ENCODE measurements around the gene SPATA33.

Gene SPATA33

DNA sequence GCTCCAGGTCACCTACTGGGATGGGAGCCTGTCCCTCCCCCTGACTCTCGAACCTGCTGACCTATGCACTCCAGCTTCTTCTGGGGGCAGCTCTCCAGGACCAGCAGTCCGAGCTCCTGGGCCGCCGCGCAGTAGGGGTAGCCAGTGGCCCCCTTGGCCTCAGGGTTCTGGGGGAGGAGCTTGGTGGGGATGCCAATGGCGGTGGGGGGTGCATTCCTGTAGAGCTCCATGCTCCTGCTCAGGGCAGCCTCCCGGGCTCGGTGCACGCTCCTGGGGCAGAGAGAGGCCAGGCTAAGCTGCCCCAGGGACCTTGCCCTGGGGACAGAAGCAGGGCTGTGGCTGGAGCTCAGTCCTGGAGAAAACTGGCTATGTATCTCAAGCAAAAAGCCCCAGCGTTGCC is 51.5 kb downstream of the SPATA33 start:
- Histone ChIP-seq H4K91ac (ENCODE audit: low read length) (no peak overlapping the region), H2BK12ac (ENCODE audit: low read length in 2 of 2) (no peak overlapping the region), H3K4me1 (ENCODE audit: control insufficient read depth, insufficient read depth, low read depth, low read length) (peaks cover 27% of the 10 kb centered on the region), H3K4me3 (ENCODE audit: insufficient read depth in 1 of 2, low read depth in 1 of 2, low read length in 2 of 2) (no peak overlapping the region), H3K9ac (ENCODE audit: low read length) (no peak overlapping the region), H2BK5ac (ENCODE audit: low read depth, low read length, poor library complexity, severe bottlenecking) (no peak overlapping the region), H3K27me3 (ENCODE audit: control insufficient read depth in 1 of 2, insufficient read depth in 1 of 2, low read length in 2 of 2) (peaks cover 0 to 3% of the 10 kb centered on the region in 2 experiments), H2AK5ac (ENCODE audit: low read length, severe bottlenecking) (no peak overlapping the region), H4K8ac (ENCODE audit: low read length) (no peak overlapping the region), H2AFZ (ENCODE audit: low read depth, low read length) (no peak overlapping the region), H3K4ac (ENCODE audit: low read depth in 1 of 2, low read length in 2 of 2) (no peak overlapping the region), H3K79me1 (replicated peaks; ENCODE audit: low read length, poor library complexity, severe bottlenecking) (peaks cover 2% of the 10 kb centered on the region), H3K23ac (ENCODE audit: low read length in 2 of 2) (no peak overlapping the region), H3K14ac (ENCODE audit: low read length in 2 of 2) (no peak overlapping the region), H3K18ac (ENCODE audit: low read depth in 1 of 2, low read length in 2 of 2) (no peak overlapping the region), H3K27ac (ENCODE audit: low read length, poor library complexity, severe bottlenecking) (no peak overlapping the region), H3K36me3 (ENCODE audit: control insufficient read depth in 1 of 2, insufficient read depth in 2 of 2, low read depth in 1 of 2, low read length in 2 of 2) (peaks cover 19 to 43% of the 10 kb centered on the region in 2 experiments), H3K4me2 (ENCODE audit: low read length, poor library complexity, severe bottlenecking) (no peak overlapping the region), H2BK15ac (ENCODE audit: low read depth, poor library complexity, severe bottlenecking) (no peak overlapping the region), H3K9me3 (ENCODE audit: control insufficient read depth, low read length) (no peaks in the 10 kb centered on the region), H2BK120ac (ENCODE audit: low read depth, low read length) (no peak overlapping the region)
- DNase-seq: no peak
- 90% methylated on average over 10 of the region's 10 CpGs for WGBS

DNA sequence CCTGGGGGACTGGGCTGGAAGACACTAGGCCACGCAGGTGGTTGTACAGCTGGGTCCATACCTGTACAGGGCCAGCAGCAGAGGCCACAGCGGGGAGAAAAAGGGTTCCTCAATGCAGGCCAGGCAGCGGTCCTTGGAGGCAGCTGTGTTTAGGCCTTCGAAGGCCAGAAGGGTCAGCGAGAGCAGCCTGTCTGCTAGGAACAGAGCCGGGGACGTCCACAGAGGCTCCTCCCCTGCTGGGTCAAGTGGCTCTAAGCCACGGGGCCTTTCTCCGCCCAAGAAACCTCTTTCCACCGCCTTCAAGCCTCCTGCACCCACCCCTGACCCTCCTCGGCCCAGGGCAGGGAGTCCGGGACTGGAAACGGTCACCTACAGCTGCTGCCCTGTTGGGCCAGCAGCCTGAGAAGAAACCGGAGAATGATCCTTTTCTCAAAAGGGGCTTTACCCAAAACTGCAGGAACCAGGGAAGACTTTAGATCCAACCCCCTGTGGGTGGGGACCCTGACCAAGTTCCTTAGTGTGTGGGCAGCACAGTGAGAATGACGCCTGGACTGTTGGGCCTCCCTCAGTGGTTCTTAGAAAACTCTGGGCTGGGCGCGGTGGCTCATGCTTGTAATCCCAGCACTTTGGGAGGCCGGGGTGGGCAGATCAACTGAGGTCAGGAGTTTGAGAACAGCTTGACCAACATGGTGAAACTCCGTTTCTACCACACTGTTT is 52.2 kb downstream of the SPATA33 start:
- H3K36me3 ChIP-seq (ENCODE audit: control insufficient read depth in 1 of 2, insufficient read depth in 2 of 2, low read depth in 1 of 2, low read length in 2 of 2): peaks cover 19 to 43% of the 10 kb centered on the region in 2 experiments
- no peak overlapping the region for H3K18ac ChIP-seq (ENCODE audit: low read depth in 1 of 2, low read length in 2 of 2)
- H2BK15ac ChIP-seq (ENCODE audit: low read depth, poor library complexity, severe bottlenecking): no peak overlapping the region
- 76% methylated on average over 19 of the region's 19 CpGs for WGBS
- H3K4me3 ChIP-seq (ENCODE audit: insufficient read depth in 1 of 2, low read depth in 1 of 2, low read length in 2 of 2): no peak overlapping the region
- H3K27ac ChIP-seq (ENCODE audit: low read length, poor library complexity, severe bottlenecking): no peak overlapping the region
- H3K23ac ChIP-seq (ENCODE audit: low read length in 2 of 2): no peak overlapping the region
- H2BK12ac ChIP-seq (ENCODE audit: low read length in 2 of 2): no peak overlapping the region
- no peaks in the 10 kb centered on the region for H3K27me3 ChIP-seq (ENCODE audit: control insufficient read depth in 1 of 2, insufficient read depth in 1 of 2, low read length in 2 of 2)
- H4K91ac ChIP-seq (ENCODE audit: low read length): no peak overlapping the region
- H3K4me2 ChIP-seq (ENCODE audit: low read length, poor library complexity, severe bottlenecking): no peak overlapping the region
- no peak overlapping the region for H2BK5ac ChIP-seq (ENCODE audit: low read depth, low read length, poor library complexity, severe bottlenecking)
- H2AFZ ChIP-seq (ENCODE audit: low read depth, low read length): no peak overlapping the region
- peaks cover 2% of the 10 kb centered on the region for H3K79me1 ChIP-seq (replicated peaks; ENCODE audit: low read length, poor library complexity, severe bottlenecking)
- H3K4ac ChIP-seq (ENCODE audit: low read depth in 1 of 2, low read length in 2 of 2): no peak overlapping the region
- H3K14ac ChIP-seq (ENCODE audit: low read length in 2 of 2): no peak overlapping the region
- H2AK5ac ChIP-seq (ENCODE audit: low read length, severe bottlenecking): peak overlapping the region; percentile 13
- H3K9ac ChIP-seq (ENCODE audit: low read length): no peak overlapping the region
- peaks cover 27% of the 10 kb centered on the region for H3K4me1 ChIP-seq (ENCODE audit: control insufficient read depth, insufficient read depth, low read depth, low read length)
- H2BK120ac ChIP-seq (ENCODE audit: low read depth, low read length): no peak overlapping the region
- DNase-seq: no peak
- H3K9me3 ChIP-seq (ENCODE audit: control insufficient read depth, low read length): no peaks in the 10 kb centered on the region
- H4K8ac ChIP-seq (ENCODE audit: low read length): no peak overlapping the region

DNA sequence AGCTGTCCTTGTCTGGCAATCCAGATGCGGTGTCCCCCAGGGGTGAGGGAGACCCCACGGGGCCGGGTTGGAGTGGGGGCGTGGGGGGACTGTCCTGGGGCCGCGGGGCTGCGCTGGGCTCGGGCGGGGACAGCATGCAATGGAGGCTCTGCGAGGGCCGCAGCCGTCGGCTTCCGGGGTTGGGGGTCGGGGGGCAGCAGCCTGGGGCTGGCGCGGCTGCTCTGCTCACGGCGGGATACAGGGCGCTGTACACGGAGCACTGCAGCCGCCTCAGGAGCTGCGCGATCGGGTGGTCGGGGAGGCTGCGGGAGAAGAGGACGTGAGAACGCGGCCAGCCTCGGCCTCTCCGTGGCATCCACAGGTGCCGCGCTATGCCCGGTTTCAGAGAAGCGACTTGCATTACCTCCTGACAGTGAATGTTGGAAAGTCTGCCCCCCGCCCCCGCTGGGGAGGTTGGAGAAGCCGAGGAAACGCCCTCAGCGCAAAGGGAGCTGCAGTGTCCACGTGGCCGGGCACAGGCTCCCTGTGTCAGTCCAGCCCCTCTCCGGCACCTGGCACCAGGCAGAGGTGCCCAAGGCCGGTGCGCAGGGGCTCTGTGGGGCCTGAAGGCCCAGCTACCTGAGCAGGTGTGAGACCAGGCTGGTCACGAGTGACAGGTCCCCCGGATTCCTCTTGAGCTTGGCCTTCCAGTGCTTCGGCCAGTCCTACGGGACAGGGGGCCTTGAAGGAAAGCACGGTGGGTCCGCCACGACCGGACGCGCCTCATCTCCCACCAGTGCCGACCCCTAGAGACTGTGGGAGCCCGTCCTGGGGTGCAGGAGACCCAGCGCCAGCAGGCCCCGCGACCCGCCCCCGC is 53.3 kb downstream of the SPATA33 start:
- peaks cover 25% of the 10 kb centered on the region for H3K4me1 ChIP-seq (ENCODE audit: control insufficient read depth, insufficient read depth, low read depth, low read length)
- 93% methylated on average over 61 of the region's 63 CpGs for WGBS

DNA sequence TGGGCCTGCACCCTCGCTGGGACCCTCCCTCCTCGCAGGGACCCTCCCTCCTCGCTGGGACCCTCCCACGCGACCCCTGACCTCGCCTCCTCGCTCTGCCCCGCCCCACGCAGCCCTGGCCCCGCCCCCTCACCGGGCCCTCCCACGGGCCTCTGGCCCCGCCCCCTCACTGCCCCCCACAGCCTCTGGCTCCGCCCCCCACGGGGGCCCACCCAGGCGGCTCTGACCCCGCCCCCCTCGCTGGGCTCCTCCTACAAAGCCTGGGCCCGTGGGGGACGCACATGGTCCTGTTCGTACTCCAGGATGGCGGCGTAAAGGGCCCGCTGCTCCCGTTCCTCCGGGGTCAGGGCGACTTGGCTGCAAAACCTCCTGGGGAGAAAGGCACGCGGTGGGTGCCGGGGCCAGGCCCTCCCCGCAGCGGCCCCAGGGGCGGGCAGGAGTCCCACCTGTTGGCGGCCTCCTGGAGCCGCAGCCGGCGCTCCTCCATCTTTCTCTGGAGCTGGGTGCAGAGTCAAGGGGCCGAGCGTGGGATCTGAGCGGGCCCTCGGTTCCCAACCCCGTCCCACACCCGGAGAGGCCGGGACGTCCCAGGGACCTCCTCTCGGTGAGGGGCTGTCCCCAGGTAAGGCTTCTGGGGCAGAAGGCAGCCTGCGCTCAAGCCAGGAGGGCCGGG is 54.1 kb downstream of the SPATA33 start:
- WGBS: 7% methylated on average over 43 of the region's 48 CpGs
- no peak overlapping the region for H4K91ac ChIP-seq (ENCODE audit: low read length)

More for the DNA sequence above, 53.3 kb downstream of the SPATA33 start:
- Histone ChIP-seq H2AFZ (ENCODE audit: low read depth, low read length) (no peak overlapping the region), H2BK5ac (ENCODE audit: low read depth, low read length, poor library complexity, severe bottlenecking) (no peak overlapping the region), H3K14ac (ENCODE audit: low read length in 2 of 2) (no peak overlapping the region), H2AK5ac (ENCODE audit: low read length, severe bottlenecking) (no peak overlapping the region), H3K18ac (ENCODE audit: low read depth in 1 of 2, low read length in 2 of 2) (no peak overlapping the region), H3K23ac (ENCODE audit: low read length in 2 of 2) (no peak overlapping the region), H3K4me3 (ENCODE audit: insufficient read depth in 1 of 2, low read depth in 1 of 2, low read length in 2 of 2) (no peak overlapping the region), H3K9me3 (ENCODE audit: control insufficient read depth, low read length) (no peaks in the 10 kb centered on the region), H2BK15ac (ENCODE audit: low read depth, poor library complexity, severe bottlenecking) (no peak overlapping the region), H4K91ac (ENCODE audit: low read length) (no peak overlapping the region), H3K4ac (ENCODE audit: low read depth in 1 of 2, low read length in 2 of 2) (no peak overlapping the region), H2BK12ac (ENCODE audit: low read length in 2 of 2) (no peak overlapping the region), H4K8ac (ENCODE audit: low read length) (no peak overlapping the region), H3K27ac (ENCODE audit: low read length, poor library complexity, severe bottlenecking) (no peak overlapping the region), H3K79me1 (replicated peaks; ENCODE audit: low read length, poor library complexity, severe bottlenecking) (peaks cover 2% of the 10 kb centered on the region), H3K36me3 (ENCODE audit: control insufficient read depth in 1 of 2, insufficient read depth in 2 of 2, low read depth in 1 of 2, low read length in 2 of 2) (peaks cover 22 to 49% of the 10 kb centered on the region in 2 experiments), H2BK120ac (ENCODE audit: low read depth, low read length) (no peak overlapping the region), H3K4me2 (ENCODE audit: low read length, poor library complexity, severe bottlenecking) (no peak overlapping the region), H3K9ac (ENCODE audit: low read length) (no peak overlapping the region), H3K27me3 (ENCODE audit: control insufficient read depth in 1 of 2, insufficient read depth in 1 of 2, low read length in 2 of 2) (no peaks in the 10 kb centered on the region)
- no peak for DNase-seq

More for the DNA sequence above, 54.1 kb downstream of the SPATA33 start:
- Histone ChIP-seq H3K9ac (ENCODE audit: low read length) (peak overlapping the region; percentile 38), H3K36me3 (ENCODE audit: control insufficient read depth in 1 of 2, insufficient read depth in 2 of 2, low read depth in 1 of 2, low read length in 2 of 2) (peaks cover 26 to 53% of the 10 kb centered on the region in 2 experiments), H3K27me3 (ENCODE audit: control insufficient read depth in 1 of 2, insufficient read depth in 1 of 2, low read length in 2 of 2) (no peaks in the 10 kb centered on the region), H4K8ac (ENCODE audit: low read length) (peak overlapping the region; percentile 78), H2BK15ac (ENCODE audit: low read depth, poor library complexity, severe bottlenecking) (no peak overlapping the region), H3K79me1 (replicated peaks; ENCODE audit: low read length, poor library complexity, severe bottlenecking) (peaks cover 8% of the 10 kb centered on the region), H3K4me3 (ENCODE audit: insufficient read depth in 1 of 2, low read depth in 1 of 2, low read length in 2 of 2) (peak overlapping the region; percentile 61 to 66), H2BK12ac (ENCODE audit: low read length in 2 of 2) (no peak overlapping the region), H3K9me3 (ENCODE audit: control insufficient read depth, low read length) (no peaks in the 10 kb centered on the region), H2AK5ac (ENCODE audit: low read length, severe bottlenecking) (no peak overlapping the region), H3K4me1 (ENCODE audit: control insufficient read depth, insufficient read depth, low read depth, low read length) (peaks cover 22% of the 10 kb centered on the region), H3K27ac (ENCODE audit: low read length, poor library complexity, severe bottlenecking) (no peak overlapping the region), H3K18ac (ENCODE audit: low read depth in 1 of 2, low read length in 2 of 2) (peak overlapping the region; percentile 35 to 37), H3K23ac (ENCODE audit: low read length in 2 of 2) (no peak overlapping the region), H3K4ac (ENCODE audit: low read depth in 1 of 2, low read length in 2 of 2) (peak overlapping the region; percentile 13 to 57), H2AFZ (ENCODE audit: low read depth, low read length) (peak overlapping the region; percentile 29), H3K4me2 (ENCODE audit: low read length, poor library complexity, severe bottlenecking) (peak overlapping the region; percentile 84), H2BK5ac (ENCODE audit: low read depth, low read length, poor library complexity, severe bottlenecking) (no peak overlapping the region), H3K14ac (ENCODE audit: low read length in 2 of 2) (no peak overlapping the region), H2BK120ac (ENCODE audit: low read depth, low read length) (peak overlapping the region; percentile 23)
- peak; percentile 67 for DNase-seq

Data from mesenchymal stem cell (in vitro differentiated cells and primary cell).